GM20000 (cell line): Measurements from ENCODE around the gene DAW1.
A peak's percentile ranks its signal among the peaks of the same experiment; 100 is the strongest.

Experiments used
- DNase-seq: peaks from one replicate; pipeline ENCODE4 v3.0.0; 2012; ENCODE audit warnings: low spot score
- TF ChIP-seq, protein P1 (sequence below): IDR thresholded peaks from 2 replicates; pipeline ENCODE4 v1.5.1; 2012; ENCODE audit warnings: mild to moderate bottlenecking, control low read depth; ENCODE audit errors: extremely low read depth, missing control alignments

Gene DAW1

GRCh38 chr2:227862227-227862740 is 9.1 kb upstream of the DAW1 start:
- peak; percentile 68 for DNase-seq
- TF ChIP-seq, protein P1, sequence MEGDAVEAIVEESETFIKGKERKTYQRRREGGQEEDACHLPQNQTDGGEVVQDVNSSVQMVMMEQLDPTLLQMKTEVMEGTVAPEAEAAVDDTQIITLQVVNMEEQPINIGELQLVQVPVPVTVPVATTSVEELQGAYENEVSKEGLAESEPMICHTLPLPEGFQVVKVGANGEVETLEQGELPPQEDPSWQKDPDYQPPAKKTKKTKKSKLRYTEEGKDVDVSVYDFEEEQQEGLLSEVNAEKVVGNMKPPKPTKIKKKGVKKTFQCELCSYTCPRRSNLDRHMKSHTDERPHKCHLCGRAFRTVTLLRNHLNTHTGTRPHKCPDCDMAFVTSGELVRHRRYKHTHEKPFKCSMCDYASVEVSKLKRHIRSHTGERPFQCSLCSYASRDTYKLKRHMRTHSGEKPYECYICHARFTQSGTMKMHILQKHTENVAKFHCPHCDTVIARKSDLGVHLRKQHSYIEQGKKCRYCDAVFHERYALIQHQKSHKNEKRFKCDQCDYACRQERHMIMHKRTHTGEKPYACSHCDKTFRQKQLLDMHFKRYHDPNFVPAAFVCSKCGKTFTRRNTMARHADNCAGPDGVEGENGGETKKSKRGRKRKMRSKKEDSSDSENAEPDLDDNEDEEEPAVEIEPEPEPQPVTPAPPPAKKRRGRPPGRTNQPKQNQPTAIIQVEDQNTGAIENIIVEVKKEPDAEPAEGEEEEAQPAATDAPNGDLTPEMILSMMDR = peak; percentile 60

DNA sequence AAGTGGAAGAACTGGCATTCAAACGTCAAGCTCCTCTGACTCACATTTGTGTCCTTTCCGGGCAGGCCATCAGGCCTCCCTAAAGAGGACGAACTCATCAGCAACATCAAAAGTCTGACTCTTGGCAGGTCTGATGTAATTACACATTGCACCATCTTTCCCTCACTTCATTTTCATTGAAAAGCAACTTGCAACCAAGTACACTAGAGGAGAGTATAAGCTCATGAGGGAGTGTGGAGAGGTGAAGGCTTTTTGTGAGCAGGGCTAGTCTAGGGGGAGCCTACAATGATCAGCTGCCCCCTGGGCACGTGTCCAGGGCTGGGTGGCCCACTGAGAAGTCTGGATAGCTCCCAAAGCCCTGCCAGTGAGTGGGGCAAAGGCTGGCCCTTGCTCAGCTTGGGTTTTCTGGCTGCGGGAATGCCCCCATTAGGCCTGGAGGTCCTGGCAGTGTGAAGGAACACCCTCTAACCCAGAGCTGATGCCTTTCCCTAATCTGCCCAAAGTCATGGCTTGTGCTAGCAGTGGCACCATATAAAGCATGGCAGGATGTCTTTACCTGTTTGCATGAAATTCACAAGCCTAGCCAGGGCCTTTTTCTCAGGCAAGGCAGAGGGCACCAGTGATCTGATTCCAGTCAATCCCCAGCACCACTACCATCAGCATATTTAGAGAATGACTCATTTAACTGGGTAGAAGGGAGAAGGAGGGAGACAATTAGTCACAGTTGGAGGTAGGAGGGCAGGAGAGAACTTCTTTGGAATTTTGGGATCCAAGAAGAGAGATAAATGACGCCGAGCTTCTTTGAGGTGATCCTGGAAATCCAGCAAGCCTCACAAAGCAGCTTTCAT is 8.5 kb upstream of the DAW1 start:
- DNase-seq = no peak
- TF ChIP-seq, protein P1 = no peak

DNA sequence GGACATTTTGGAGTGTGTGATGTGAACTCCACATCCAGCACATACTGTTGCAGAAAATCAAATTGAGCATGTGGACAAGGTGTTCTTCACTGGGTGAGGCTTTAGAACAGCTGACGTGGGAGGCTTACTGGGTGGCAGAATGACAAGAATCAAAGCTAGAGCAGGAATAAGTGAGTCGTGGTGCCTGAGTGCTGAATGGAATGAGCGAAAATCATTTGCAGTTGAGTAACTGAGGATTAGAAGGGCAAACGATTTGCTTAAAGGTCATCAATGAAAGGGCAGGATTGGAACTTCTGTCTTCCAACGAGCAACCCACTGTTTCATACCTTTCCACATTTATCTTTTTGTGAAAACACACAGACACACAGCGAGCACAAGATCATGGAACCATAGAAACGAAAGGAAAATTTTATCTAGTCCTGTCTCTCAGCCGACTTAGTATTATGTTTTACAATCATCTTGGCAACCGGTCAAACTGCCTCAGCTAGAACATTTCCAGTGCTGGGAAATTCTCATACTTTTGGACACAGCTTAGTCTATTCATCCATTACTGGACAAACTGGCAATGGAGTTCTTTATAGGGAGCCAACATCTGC is 7.2 kb upstream of the DAW1 start:
- DNase-seq = no peak
- TF ChIP-seq, protein P1 = no peak

GRCh38 chr2:227865291-227865690 is 6.1 kb upstream of the DAW1 start:
- TF ChIP-seq, protein P1 = no peak
- no peak for DNase-seq

- DNase-seq = no peak
- TF ChIP-seq, protein P1 = no peak
Observed at GRCh38 chr2:227867386-227867785, 4.0 kb upstream of the DAW1 start.

- no peak for DNase-seq
- TF ChIP-seq, protein P1 = no peak
Observed at GRCh38 chr2:227870710-227871374, 589 bp upstream of the DAW1 start.

DNA sequence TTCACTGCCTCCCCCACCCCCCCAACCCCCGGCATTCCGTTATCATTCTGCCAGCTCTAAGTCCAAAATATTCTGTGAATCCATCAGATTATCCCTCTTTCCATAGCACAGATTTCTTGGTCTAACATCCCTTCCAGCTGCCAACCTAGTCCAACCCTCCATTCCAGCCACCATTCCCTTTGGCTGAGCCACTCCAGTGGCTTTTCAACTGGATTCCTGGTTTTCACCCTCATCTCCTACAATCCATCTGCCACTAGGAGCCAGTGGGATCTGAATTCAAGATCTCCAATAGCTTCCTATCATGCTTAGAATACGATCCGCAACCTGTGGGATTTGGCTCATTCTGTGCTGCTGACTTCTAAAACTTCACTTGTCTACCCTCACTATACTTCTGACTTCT is 1.2 kb downstream of the DAW1 start:
- TF ChIP-seq, protein P1 = no peak
- DNase-seq = no peak
